DMS 273 treated with DMSO at 0.1 percent for 48 hours (cell line): ENCODE data around the gene CENPX.

Experiments
- DNase-seq: peaks from one replicate; lab custom pipeline; 2025; lab: John Stamatoyannopoulos, UW

CENPX gene

DNA sequence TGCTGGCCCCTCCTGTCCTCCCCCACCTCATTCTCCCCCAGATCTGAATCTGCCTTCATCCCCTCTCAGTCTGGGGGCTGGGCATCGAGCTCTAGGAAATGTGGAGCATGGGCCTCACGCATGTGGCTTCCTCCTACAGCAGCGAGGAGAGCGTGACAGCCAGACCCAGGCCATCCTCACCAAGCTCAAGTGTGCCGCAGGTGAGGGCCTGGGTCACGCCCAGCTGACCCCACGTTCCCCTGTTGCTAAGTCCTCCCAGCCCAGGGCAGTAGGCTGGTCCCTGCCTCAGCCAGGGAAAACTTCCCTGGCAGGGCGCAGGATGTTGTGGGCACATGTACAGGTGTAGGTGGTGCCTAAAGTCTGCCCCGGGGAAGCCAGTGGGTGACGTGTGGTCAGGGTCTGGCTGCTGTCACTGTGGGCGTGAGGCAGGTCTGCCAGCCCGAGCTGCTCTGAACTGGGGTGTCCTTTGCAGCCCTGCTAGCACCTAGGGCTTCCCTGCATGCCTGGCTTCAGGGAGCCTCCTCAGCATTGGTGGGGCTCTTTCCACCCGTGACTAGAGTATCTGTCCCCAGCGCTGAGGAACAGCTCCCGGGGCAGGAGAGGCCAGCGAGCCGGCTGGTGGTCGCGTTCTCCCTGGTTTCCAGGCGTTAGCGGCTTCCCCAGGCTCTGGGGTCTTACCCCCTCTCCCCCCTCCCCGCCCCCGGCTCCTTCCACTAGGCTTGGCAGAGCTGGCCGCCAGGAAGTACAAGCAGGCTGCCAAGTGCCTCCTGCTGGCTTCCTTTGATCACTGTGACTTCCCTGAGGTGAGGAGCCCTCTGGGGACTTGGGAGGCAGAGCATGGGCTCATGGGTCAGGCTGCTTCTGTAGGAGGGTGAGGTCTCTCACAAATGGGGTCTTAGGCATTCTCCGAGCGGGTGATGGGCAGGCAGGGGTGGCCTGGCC, 32.6 kb upstream of the CENPX start:
- DNase-seq = no peak

DNA sequence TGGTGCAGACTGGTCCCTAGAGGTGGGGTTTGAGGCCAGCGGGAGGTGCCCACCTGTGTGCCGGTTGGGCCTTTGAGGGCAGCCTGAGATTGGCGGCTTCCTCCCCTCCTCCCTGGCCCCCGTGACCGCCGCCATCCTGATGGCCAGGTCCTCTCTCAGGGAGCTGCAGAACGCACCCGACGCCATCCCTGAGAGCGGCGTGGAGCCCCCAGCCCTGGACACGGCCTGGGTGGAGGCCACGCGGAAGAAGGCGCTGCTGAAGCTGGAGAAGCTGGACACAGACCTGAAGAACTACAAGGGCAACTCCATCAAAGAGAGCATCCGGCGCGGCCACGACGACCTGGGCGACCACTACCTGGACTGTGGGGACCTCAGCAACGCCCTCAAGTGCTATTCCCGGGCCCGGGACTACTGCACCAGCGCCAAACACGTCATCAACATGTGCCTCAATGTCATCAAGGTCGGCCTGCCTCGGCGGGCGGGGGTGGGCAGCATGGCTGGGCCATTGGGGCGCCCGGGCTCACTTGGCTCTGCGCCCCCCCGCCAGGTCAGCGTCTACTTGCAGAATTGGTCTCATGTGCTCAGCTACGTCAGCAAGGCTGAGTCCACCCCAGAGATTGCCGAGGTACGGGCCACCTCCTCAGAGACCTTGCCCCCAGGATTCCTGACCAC, 31.8 kb upstream of the CENPX start:
- no peak for DNase-seq

- DNase-seq = no peak
Measured at GRCh38 chr17:82053556-82054263, 31.0 kb upstream of the CENPX start.

DNA sequence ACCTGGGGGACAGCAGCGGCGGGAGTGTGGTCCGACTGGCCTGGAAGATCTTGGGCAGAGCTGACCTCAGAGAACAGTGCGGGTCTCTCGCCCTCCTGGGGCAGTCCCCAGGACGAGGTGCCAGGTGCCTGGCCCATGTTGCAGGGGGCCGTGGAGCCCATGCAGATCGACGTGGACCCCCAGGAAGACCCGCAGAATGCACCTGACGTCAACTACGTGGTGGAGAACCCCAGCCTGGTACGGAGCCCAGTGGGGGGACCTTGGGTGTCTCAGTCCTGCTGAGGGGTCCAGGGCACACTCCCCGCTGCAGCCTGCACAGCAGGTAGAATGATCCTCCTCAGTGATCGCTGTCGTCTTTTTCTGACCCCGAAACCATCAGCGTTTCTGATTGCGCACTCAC, 30.5 kb upstream of the CENPX start:
- no peak for DNase-seq

GRCh38 chr17:82052638-82053059, 30.0 kb upstream of the CENPX start:
- DNase-seq = no peak

GRCh38 chr17:82051776-82052637, 29.3 kb upstream of the CENPX start, which contains the start of the genes GPS1 and RFNG:
Gene GPS1 (plus strand): TSS chr17:82051898. CDS start chr17:82051932, 34 bp downstream.
Gene RFNG (minus strand): TSS chr17:82051811. CDS start chr17:82051766, 45 bp downstream.
- no peak for DNase-seq

DNA sequence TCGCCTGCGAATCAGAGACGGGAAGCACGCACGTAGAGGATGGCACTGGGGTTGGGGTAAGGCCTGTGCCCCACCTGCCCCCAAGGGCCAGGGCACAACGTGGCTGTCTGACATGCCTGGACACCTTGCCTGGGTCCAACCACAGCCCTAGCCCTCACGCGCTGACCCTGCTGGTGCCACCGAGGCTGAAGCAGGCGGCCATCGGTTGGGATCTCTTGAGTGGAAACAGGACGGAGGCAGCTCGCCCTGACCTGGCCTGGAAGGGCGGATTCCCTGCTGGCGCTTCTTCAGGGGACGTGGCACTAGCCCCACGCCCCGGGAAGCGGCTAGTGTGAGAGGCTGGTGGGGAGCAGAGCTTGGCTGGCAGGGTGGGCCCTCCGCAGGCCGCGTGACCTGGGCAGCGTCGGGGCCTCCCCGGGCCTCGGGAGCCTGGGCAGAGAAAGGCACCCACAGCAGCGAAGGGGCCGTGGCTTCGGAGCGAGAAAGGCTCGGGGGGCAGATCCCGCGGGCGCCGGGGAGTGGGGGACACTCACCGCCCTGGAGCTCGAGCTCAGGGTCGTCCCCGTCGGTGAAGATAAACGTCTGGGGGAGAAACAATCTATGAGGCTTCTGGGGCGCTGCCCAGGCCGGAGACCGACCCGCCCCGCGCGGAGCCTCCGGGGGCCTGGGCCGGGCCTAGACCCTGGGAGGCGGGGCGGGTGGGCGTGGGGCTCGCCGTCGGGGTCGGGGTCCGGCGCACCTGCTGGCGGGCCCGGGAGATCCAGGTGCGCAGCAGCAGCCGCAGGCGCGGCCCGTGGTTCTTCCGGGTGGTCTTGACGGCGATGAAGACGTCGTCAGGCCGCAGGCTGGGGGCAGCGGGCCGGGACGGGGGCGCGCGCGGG, 28.3 kb upstream of the CENPX start:
- no peak for DNase-seq

DNA sequence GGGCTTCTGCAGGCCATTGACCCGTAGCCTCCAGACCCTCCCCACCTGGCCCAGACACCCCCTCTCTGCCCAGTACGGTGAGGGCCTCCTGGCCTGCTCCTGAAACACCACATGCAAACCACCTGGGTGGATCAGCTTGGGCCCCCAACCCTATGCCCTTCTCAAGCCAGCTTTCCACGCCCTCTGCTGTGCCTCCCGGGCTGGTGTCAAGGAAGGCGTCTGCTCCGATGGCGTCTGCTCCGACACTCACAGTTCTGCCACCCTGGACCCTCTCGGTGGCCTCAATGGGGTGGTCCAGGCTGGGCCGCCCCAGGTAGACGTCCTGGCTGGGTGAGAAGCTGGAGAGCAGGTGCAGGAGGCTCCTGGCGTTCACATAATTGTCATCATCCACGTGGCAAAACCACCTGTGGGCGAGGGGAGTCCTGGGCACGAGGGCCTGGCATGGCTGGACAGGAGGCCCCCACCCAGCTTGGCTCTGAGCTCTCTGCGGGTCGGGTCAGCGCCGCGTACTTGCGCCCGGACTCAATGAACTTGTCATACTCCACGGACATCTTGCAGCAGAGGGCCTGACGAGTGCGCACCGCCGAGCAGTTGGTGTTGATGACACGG, 27.6 kb upstream of the CENPX start:
- DNase-seq = no peak

DNA sequence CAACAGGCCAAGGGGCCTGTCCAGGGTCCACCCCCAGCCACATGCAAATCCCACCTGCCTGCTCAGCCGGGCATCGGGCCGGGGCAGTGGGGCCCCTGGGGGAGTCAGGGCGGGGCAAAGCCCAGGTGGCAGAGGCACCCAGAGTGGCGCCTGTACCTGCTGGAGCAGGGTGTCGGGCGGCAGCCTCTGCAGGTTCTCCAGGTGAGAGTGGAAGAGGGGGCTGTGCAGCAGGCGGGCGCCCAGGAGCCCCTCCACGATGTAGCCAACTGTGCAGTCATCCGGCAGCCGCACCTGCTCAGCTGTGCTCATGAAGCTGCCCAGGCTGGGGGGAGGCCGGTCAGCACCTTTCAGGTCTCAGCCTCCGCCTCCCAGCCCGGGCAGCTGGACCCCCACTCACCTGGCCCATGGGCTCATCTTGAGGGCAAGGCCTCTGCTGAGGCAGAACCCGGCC, 26.9 kb upstream of the CENPX start:
- DNase-seq = no peak

DNA sequence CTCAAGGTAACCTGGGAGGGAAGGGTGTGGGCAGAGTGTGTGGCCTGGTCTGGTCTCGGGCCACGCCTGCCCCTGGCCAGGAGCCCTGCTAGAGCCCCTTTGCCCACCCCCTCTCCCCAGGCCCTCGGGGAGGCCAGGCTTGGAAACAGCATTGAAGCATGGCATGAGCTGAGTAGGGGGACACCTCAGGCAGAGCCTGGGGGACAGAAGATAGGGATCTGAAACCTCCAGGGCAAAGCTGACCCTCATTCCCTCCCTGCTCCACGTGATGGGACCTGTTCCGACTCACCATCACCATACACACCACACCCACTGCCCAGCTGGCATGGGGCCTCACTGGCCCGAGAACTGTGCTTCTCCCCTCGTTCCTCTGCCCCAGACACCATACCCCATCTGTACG, 26.4 kb upstream of the CENPX start:
- no peak for DNase-seq

GRCh38 chr17:82048571-82048971, 25.9 kb upstream of the CENPX start:
- no peak for DNase-seq

DNA sequence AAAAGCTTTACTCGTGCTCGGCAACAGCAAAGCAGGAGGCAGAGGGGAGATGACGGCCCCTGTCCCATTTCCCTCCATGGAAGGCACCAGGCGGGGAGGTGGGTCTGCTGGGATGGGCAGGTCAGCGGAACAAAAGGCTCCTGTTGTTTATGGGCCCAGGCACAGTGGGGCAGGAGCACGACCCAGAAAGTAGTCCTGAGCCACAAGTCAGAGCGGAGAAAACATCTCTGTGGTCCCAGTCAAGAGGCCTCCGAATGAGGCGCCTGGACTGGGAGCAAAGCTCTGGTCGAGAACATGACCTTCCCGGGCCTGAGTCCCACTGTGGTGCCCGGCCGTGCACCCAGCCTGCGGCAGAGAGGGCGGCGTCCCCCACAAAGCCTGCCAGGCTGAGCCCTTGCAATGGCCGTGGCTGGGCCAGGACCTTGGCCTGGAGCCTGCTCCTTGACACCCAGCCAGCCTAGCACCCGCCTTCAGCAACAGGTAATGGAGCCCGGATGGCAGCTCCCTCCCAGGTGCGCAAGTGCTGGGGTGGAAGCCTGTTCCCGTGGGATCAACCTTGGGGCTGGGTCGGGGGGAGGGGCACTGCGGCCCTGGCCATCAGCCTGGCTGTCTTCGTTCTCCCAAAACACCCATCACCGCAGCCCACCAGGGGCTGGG, 25.4 kb upstream of the CENPX start:
- DNase-seq = no peak

DNA sequence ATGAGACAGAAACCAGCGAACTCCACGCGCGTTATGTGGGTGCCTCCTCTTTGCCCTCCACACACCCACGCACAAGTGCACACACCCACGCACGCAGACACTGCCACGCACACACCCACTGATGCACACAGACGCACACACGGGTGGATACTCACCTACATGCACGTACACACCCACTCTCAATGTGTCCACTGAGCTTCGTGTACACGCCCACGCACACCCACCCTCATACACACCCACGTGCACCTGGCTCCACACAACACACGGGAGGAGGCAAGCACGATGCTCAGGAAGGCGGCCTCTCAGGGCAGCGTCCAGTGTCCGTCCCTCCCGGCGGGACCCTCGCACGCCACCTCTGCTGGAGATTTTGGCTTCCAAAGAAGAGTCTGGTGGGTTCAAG, 24.7 kb upstream of the CENPX start:
- no peak for DNase-seq

DNA sequence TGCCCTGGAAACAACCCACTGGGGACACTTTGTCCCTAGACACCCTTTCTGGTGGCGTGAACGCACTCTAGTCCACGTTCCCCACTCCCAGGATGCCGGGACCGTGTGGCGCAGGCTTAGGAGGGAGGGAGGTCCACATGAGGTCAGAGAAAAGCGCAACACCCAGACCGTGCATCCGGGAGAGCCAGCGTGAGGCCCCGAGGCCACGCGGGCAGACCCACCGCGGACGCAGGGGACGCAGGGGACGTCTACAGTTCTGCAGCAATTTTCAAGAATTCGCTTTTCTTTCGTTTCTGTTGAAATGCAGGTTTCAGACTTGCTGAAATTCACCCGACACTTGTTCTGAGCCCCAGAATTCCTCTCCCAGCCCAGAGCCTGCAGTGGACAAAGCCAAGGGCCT, 24.2 kb upstream of the CENPX start:
- no peak for DNase-seq

- no peak for DNase-seq
Measured at GRCh38 chr17:82045936-82046484, 23.3 kb upstream of the CENPX start.

DNA sequence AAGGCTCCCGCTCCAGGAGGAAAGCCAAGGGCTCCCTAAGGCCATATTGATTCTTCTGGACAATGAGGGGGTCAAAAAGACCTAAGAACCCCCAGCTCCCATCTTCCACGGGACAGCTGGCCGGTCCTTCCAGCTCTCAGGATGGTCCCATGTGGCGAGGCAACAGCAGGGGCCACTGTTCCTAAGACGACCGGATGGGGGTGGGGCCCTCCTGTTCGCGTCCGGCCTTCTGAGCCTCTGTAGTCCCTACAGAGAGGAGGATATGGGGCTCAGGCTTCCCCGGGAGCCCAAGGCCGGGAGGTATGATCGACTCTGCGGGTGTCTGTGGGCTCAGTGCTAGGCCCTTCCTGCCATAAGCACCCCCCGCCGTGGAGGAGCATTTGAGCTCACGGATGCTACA, 20.8 kb upstream of the CENPX start:
- no peak for DNase-seq

DNA sequence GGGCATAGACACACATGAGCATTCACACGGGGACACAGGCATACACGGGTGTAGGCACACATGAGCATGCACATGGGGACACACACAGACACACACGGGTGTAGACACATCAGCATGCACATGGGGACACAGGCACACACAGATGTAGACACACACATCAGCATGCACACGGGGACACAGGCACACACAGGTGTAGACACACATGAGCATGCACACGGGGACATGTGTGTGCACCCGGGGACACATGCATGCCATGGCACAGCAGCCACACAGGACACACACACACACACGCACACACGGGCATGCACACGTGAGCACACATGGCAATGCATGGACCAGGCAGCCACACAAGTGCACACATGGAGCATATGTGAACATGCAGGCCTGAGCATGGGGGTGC, 20.0 kb upstream of the CENPX start:
- DNase-seq = no peak

DNA sequence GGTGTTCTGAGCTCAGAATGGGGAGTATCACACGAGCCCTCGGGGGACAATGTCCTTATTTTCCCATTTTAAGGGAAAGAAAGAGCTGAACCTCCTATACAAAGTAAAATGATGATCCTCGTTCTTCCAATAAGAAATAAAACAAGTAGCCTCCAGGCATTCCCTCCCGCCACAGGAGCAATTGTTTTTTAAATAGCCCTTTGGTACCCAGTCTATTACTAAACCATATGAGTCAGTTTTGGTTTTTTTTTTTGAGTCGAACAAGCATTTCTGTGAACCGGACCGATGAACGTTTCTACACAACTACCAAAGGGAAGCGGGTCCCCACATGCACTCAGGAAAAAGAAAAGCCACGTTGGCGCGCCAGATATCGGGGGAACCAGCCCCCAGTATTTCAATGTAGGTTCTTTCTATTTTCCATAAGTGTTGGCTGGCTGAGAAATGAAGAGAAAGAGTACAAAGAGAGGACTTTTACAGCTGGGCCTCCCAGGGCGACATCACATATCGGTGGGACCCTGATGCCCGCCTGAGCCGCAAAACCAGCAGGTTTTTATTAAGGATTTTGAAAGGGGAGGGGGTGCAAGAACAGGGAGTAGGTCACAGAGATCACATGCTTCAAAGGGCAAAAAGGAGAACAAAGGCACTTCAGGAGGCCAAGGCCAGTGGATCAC, 18.6 kb upstream of the CENPX start:
- no peak for DNase-seq
